ENCODE data around the gene DUOX2. TPM values are rescaled to one million over a fixed set of nuclear protein-coding genes. Genes with fewer than 3 reads are reported as not detected.

DUOX2 gene
- total and polyA plus RNA-seq, 2 experiments from 2014 or later, result not detected

GRCh38 chr15:45120081-45120972, 6.4 kb upstream of the DUOX2 start:
- Histone ChIP-seq H3K4me2 (no peak overlapping the region), H3K27me3 (ENCODE audit: insufficient read depth) (peaks cover 92% of the 10 kb centered on the region), H3K4me3 (no peak overlapping the region), H2AFZ (no peak overlapping the region), H3K9me2 (ENCODE audit: insufficient read depth) (no peaks in the 10 kb centered on the region), H3K4me1 (ENCODE audit: insufficient read depth) (peaks cover 13% of the 10 kb centered on the region), H3K79me2 (replicated peaks; ENCODE audit: insufficient read depth) (no peaks in the 10 kb centered on the region), H3K27ac (ENCODE audit: low read depth) (no peak overlapping the region), H4K20me1 (replicated peaks; ENCODE audit: insufficient read depth) (no peaks in the 10 kb centered on the region; the same call in 1 of the 2 replicates), H3F3A (replicated peaks; ENCODE audit: low read depth) (no peaks in the 10 kb centered on the region), H3K36me3 (ENCODE audit: insufficient read depth) (no peaks in the 10 kb centered on the region)
- DNase-seq (ENCODE audit: low spot score) (no peak), ATAC-seq (no peak)
- Mint-ChIP-seq H3K9me3 (peaks cover 8% of the 10 kb centered on the region; the same call in 2 of the 3 replicates), H3K4me3 (no peak overlapping the region), H3K27me3 (ENCODE audit: insufficient read depth, low read depth, poor library complexity) (peaks cover 47% of the 10 kb centered on the region), H3K36me3 (ENCODE audit: low read depth) (no peaks in the 10 kb centered on the region), H3K4me1 (peaks cover 8% of the 10 kb centered on the region; the same call in 2 of the 3 replicates), H3K27ac (no peak overlapping the region)
- TF ChIP-seq STAT1 (IDR thresholded peaks at IDR 0.05; ENCODE audit: unreplicated experiment), result no peak
- no peak for TF ChIP-seq POLR2AphosphoS5 (IDR thresholded peaks at IDR 0.05; ENCODE audit: low read depth)
- no peak for TF ChIP-seq ZNF462 (CRISPR knock-in tag; IDR thresholded peaks at IDR 0.05)
- TF ChIP-seq JUNB (IDR thresholded peaks at IDR 0.05; ENCODE audit: unreplicated experiment), result no peak
- no peak for TF ChIP-seq ETS1 (IDR thresholded peaks at IDR 0.05)
- TF ChIP-seq CTCF (conservative IDR thresholded peaks at IDR 0.05; ENCODE audit: low read depth in 2 of 2), result no peak
- TF ChIP-seq EZH2 (IDR thresholded peaks at IDR 0.05; ENCODE audit: low read depth, unreplicated experiment), result no peak
- no peak for TF ChIP-seq ZNF331 (CRISPR knock-in tag; IDR thresholded peaks at IDR 0.05; ENCODE audit: low read depth)
- TF ChIP-seq REST (IDR thresholded peaks at IDR 0.05; ENCODE audit: unreplicated experiment), result no peak
- TF ChIP-seq NANOG (IDR thresholded peaks at IDR 0.05; ENCODE audit: borderline replicate concordance), result no peak
- TF ChIP-seq EZH2phosphoT487 (IDR thresholded peaks at IDR 0.05; ENCODE audit: unreplicated experiment), result no peak
- TF ChIP-seq CREB1 (CRISPR knock-in tag; IDR thresholded peaks at IDR 0.05; ENCODE audit: low read depth), result no peak
- no peak for TF ChIP-seq ZNF114 (CRISPR knock-in tag; IDR thresholded peaks at IDR 0.05)
